ENCODE results near the gene PROK1.

DNA sequence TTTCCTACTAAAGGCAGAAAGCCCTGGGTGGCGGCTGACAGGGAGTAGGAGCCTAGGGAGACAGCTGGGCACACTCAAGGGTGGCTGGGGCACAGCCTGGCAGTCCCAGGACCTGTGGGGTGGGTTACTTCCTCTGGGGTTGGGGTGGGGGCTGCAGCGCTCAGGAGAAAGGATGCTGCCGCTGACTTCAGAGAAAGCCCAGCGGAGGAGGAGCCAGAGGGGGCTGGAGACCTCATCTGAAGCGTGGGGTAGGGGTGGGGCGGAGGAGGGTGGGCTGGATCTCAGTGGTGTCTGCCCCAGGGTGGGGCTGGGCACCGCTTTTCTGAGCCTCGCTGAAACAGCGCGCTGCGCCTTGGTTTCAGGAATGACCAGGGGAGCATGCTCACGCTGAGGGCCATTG is 37.2 kb downstream of the PROK1 start:
- TF ChIP-seq CTCF (IDR thresholded peaks at IDR 0.05 in 2 of 3, conservative IDR thresholded peaks at IDR 0.05 in 1 of 3; ENCODE audit: borderline replicate concordance in 1 of 3, insufficient read depth in 1 of 3, low read depth in 2 of 3, low read length in 2 of 3) (no peak), EZH2 (IDR thresholded peaks at IDR 0.05) (no peak), POLR2A (IDR thresholded peaks at IDR 0.05; ENCODE audit: borderline replicate concordance, extremely low read depth, insufficient read depth, insufficient read length) (no peak), SRF (IDR thresholded peaks at IDR 0.05; ENCODE audit: low read depth) (no peak), POLR2AphosphoS5 (IDR thresholded peaks at IDR 0.05; ENCODE audit: low read depth, low read length) (no peak), YY1 (IDR thresholded peaks at IDR 0.05; ENCODE audit: extremely low read depth, insufficient replicate concordance, low read depth, low read length) (no peak), FOSL1 (IDR thresholded peaks at IDR 0.05; ENCODE audit: low read depth) (no peak), EGR1 (IDR thresholded peaks at IDR 0.05; ENCODE audit: low read depth) (no peak), RAD21 (IDR thresholded peaks at IDR 0.05; ENCODE audit: low read depth) (no peak), SIN3A (IDR thresholded peaks at IDR 0.05; ENCODE audit: low read depth) (no peak), ZNF274 (IDR thresholded peaks at IDR 0.05; ENCODE audit: low read depth, low read length) (no peak)
- TF ChIP-seq, protein P1, sequence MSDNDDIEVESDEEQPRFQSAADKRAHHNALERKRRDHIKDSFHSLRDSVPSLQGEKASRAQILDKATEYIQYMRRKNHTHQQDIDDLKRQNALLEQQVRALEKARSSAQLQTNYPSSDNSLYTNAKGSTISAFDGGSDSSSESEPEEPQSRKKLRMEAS (IDR thresholded peaks at IDR 0.05): no peak

Measured in HCT116 (cell line).